HepG2 (cell line): ENCODE measurements around the gene PPP1R16B. TPM values are rescaled to one million over a fixed set of nuclear protein-coding genes. Genes with fewer than 3 reads are reported as not detected.
A peak's percentile ranks its signal among the peaks of the same experiment; 100 is the strongest.

Experiments
- AHR ChIP-seq: IDR thresholded peaks from 2 replicates; pipeline ENCODE4 v1.6.1; 2018; ENCODE audit warnings: missing genetic modification reagents, missing compliant biosample characterization
- BATF2 ChIP-seq: sonication (generic); formaldehyde crosslinking; IDR thresholded peaks from 2 replicates; pipeline ENCODE4 v1.8.0; 2022; ENCODE audit warnings: mild to moderate bottlenecking, missing genetic modification reagents, moderate library complexity
- CENPBD1 ChIP-seq: sonication (generic); formaldehyde crosslinking; IDR thresholded peaks from 2 replicates; pipeline ENCODE4 v1.8.0; 2022; ENCODE audit warnings: missing genetic modification reagents, low read depth, mild to moderate bottlenecking, borderline replicate concordance
- CSRNP1 ChIP-seq: sonication (generic); formaldehyde crosslinking; IDR thresholded peaks from 2 replicates; pipeline ENCODE4 v1.8.1; 2023; ENCODE audit warnings: mild to moderate bottlenecking, missing genetic modification reagents
- DBP ChIP-seq: sonication (generic); formaldehyde crosslinking; IDR thresholded peaks from 2 replicates; pipeline ENCODE4 v1.4.0; 2020; ENCODE audit warnings: missing genetic modification reagents; ENCODE audit errors: not compliant biosample characterization
- DRAP1 ChIP-seq: IDR thresholded peaks from 2 replicates; pipeline ENCODE4 v1.6.1; 2016; ENCODE audit warnings: missing genetic modification reagents, missing compliant biosample characterization
- NR2F1 ChIP-seq, 2 experiments: fragments of 450-650 bp in 1 of 2; formaldehyde crosslinking in 1 of 2; IDR thresholded peaks; 2 replicates each; pipeline versions ENCODE4 v1.5.0 to v1.6.1; 2016 to 2020; ENCODE audit warnings: mild to moderate bottlenecking in 1 of 2, missing compliant biosample characterization in 1 of 2, missing genetic modification reagents in 1 of 2, moderate library complexity in 1 of 2
- RFX1 ChIP-seq: fragments of 450-650 bp; IDR thresholded peaks from 2 replicates; pipeline ENCODE4 v1.6.1; 2017
- SOX13 ChIP-seq, 3 experiments: fragments of 450-650 bp in 1 of 3; sonication (generic) in 1 of 3; formaldehyde crosslinking in 1 of 3; IDR thresholded peaks in 2 of 3; conservative IDR thresholded peaks in 1 of 3; 2 replicates each; pipeline versions ENCODE4 v1.5.0 to v1.6.1; 2016 to 2020; ENCODE audit warnings: antibody characterized with exemption in 1 of 3, mild to moderate bottlenecking in 1 of 3, missing compliant biosample characterization in 1 of 3, missing genetic modification reagents in 1 of 3, moderate library complexity in 1 of 3
- SP4 ChIP-seq: sonication (generic); formaldehyde crosslinking; IDR thresholded peaks from 2 replicates; pipeline ENCODE4 v1.8.1; 2023; ENCODE audit warnings: mild to moderate bottlenecking, missing genetic modification reagents
- STAT5B ChIP-seq: sonication (generic); formaldehyde crosslinking; IDR thresholded peaks from 2 replicates; pipeline ENCODE4 v1.4.0; 2020; ENCODE audit warnings: missing genetic modification reagents
- ZBTB7B ChIP-seq: sonication (generic); formaldehyde crosslinking; IDR thresholded peaks from 2 replicates; pipeline ENCODE4 v1.4.0; 2020; ENCODE audit warnings: missing genetic modification reagents
- ZNF407 ChIP-seq: sonication (generic); formaldehyde crosslinking; IDR thresholded peaks from one replicate; pipeline ENCODE4 v1.5.1; 2020; ENCODE audit warnings: mild to moderate bottlenecking, missing genetic modification reagents; ENCODE audit errors: not compliant biosample characterization
- ZNF780A ChIP-seq: sonication (generic); formaldehyde crosslinking; IDR thresholded peaks from 2 replicates; pipeline ENCODE4 v1.8.0; 2022; ENCODE audit warnings: mild to moderate bottlenecking, missing genetic modification reagents, moderate library complexity
- ZSCAN29 ChIP-seq: sonication (generic); formaldehyde crosslinking; conservative IDR thresholded peaks from 2 replicates; pipeline ENCODE4 v1.4.0; 2020; ENCODE audit warnings: mild to moderate bottlenecking, missing genetic modification reagents
- polyA plus RNA-seq, 8 experiments: library from polyadenylated mRNA; depleted of rRNA in 3 of 8; stranded (reverse) in 7 of 8; unstranded in 1 of 8; fragments of >200 nt; fragmentation: Illumina TruSeq in 4 of 8; extraction: Trizol in 4 of 8; gene quantifications; 2 replicates each; pipeline versions ENCODE4 v1.2.1 to v1.2.3, GENCODE V29; 2011 to 2016; ENCODE audit warnings: low read depth in 4 of 8, missing spikeins in 1 of 8, mixed read lengths in 1 of 8; ENCODE audit not compliant: insufficient read depth in 1 of 8
- total RNA-seq, 5 experiments: library from RNA; depleted of rRNA; stranded (reverse); fragments of >200 nt; fragmentation: Illumina TruSeq; extraction: Trizol; gene quantifications; 2 replicates each; pipeline ENCODE4 v1.2.3, GENCODE V29; 2016; ENCODE audit warnings: low read depth in 1 of 5

The PPP1R16B gene
- total and polyA plus RNA-seq, 2 of the 13 experiments (the other 11 are each of a cell fraction or from before 2014, with no cell fraction given): 0.02 to 0.11 TPM

- TF ChIP-seq DRAP1 (CRISPR knock-in tag) (peak; percentile 100), ZNF407 (CRISPR knock-in tag) (peak; percentile 98), STAT5B (CRISPR knock-in tag) (peak; percentile 90), SOX13 (IDR thresholded peaks at IDR 0.05) (peak; percentile 47; the same call in 1 of the 2 replicates), SOX13 (CRISPR knock-in tag; conservative IDR thresholded peaks at IDR 0.05 in 1 of 2, IDR thresholded peaks at IDR 0.05 in 1 of 2) (0 out of 4 replicates have a peak, but pooled peaks of 1 of the 2 experiments have one; percentile 43), CENPBD1 (CRISPR knock-in tag) (no peak), SP4 (CRISPR knock-in tag) (peak; percentile 99), RFX1 (no peak), ZNF780A (CRISPR knock-in tag) (no peak; the same call in 1 of the 2 replicates), CSRNP1 (CRISPR knock-in tag) (peak; percentile 100), AHR (CRISPR knock-in tag) (peak; percentile 79; the same call in 1 of the 2 replicates), NR2F1 (CRISPR knock-in tag; IDR thresholded peaks at IDR 0.05) (no peak), ZSCAN29 (CRISPR knock-in tag) (no peak; the same call in 1 of the 2 replicates), ZBTB7B (CRISPR knock-in tag) (no peak), BATF2 (peak; percentile 59; the same call in 1 of the 2 replicates), DBP (CRISPR knock-in tag) (peak; percentile 94)
Observed at GRCh38 chr20:38926142-38926933, 120.8 kb downstream of the PPP1R16B start, which contains the start of gene FAM83D (continued).
